A673 (cell line): ENCODE measurements around the gene CHD9. TPM values are rescaled to one million over a fixed set of nuclear protein-coding genes. Genes with fewer than 3 reads are reported as not detected.

Experiments
- BruUV-seq: library from RNA; stranded (reverse); fragments of 400-500 nt; replicated peaks from 2 replicates; lab custom pipeline; 2021; lab: Mats Ljungman, UMichigan
- CTCF ChIA-PET: fragments of 300-600 bp; sonication (Branson Sonifier 250); formaldehyde crosslinking; loops from one replicate; lab custom pipeline; 2022; ENCODE audit warnings: antibody characterized with exemption; lab: Charles Lee
- POLR2A ChIA-PET: fragments of 300-600 bp; sonication (Branson Sonifier 250); formaldehyde crosslinking; loops from one replicate; lab custom pipeline; 2022; ENCODE audit warnings: antibody characterized with exemption; ENCODE audit not compliant: low non-redundant PET; lab: Charles Lee
- DNase-seq: peaks from one replicate; pipeline ENCODE4 v3.0.0-alpha.2; 2015; ENCODE audit warnings: low spot score
- H3K27ac ChIP-seq: fragments of 200-600 bp; sonication (generic); 2 replicates; pipeline ENCODE4 v1.5.1; 2016; ENCODE audit warnings: mixed run types, low read depth, mild to moderate bottlenecking, mixed read lengths, antibody characterized with exemption, low read length; ENCODE audit not compliant: poor library complexity, severe bottlenecking
- H3K27me3 ChIP-seq: fragments of 200-600 bp; sonication (generic); replicated peaks from 2 replicates; pipeline ENCODE4 v1.6.1; 2017; ENCODE audit warnings: mixed run types, low read depth, mild to moderate bottlenecking, mixed read lengths, antibody characterized with exemption, low read length; ENCODE audit not compliant: insufficient read depth, poor library complexity
- H3K36me3 ChIP-seq: fragments of 200-600 bp; sonication (generic); 2 replicates; pipeline ENCODE4 v1.6.1; 2016; ENCODE audit warnings: mixed run types, mild to moderate bottlenecking, mixed read lengths, antibody characterized with exemption, low read length; ENCODE audit not compliant: insufficient read depth, poor library complexity, severe bottlenecking
- H3K4me1 ChIP-seq: fragments of 200-600 bp; sonication (generic); 2 replicates; pipeline ENCODE4 v1.6.1; 2017; ENCODE audit warnings: mixed run types, mild to moderate bottlenecking, mixed read lengths, antibody characterized with exemption, low read length; ENCODE audit not compliant: insufficient read depth, poor library complexity, severe bottlenecking
- H3K4me3 ChIP-seq: fragments of 200-600 bp; sonication (generic); 2 replicates; pipeline ENCODE4 v1.5.1; 2016; ENCODE audit warnings: low read depth, mixed run types, mild to moderate bottlenecking, mixed read lengths, low read length; ENCODE audit not compliant: poor library complexity, severe bottlenecking
- H3K9me3 ChIP-seq: fragments of 200-600 bp; sonication (generic); 2 replicates; pipeline ENCODE4 v1.6.1; 2016; ENCODE audit warnings: mixed run types, low read depth, mild to moderate bottlenecking, mixed read lengths, antibody characterized with exemption, low read length; ENCODE audit not compliant: poor library complexity, severe bottlenecking
- EZH2 ChIP-seq: fragments of 200-600 bp; sonication (generic); IDR thresholded peaks from 2 replicates; pipeline ENCODE4 v1.6.1; 2017; ENCODE audit warnings: borderline replicate concordance, low read depth, mild to moderate bottlenecking, mixed read lengths, antibody characterized with exemption, low read length; ENCODE audit not compliant: poor library complexity, severe bottlenecking
- intact Hi-C: fragments of 100-400 bp; cut with micrococcal nuclease; formaldehyde crosslinking; loops from one replicate; pipeline ENCODE4 v1.10.0; 2022; ENCODE audit not compliant: unreplicated experiment
- total RNA-seq: library from RNA; stranded (reverse); gene quantifications from 2 replicates; pipeline ENCODE4 v1.2.3, GENCODE V29; 2021
- TF ChIP-seq, protein P1 (sequence below): fragments of 300-800, 200-600 bp; sonication (generic); conservative IDR thresholded peaks from 2 replicates; pipeline ENCODE4 v1.5.1; 2017; ENCODE audit warnings: low read depth, mild to moderate bottlenecking, antibody characterized with exemption, low read length, moderate library complexity, mixed read lengths

Gene CHD9
- total RNA-seq, 1 experiment from 2014 or later = 76.8 TPM

DNA sequence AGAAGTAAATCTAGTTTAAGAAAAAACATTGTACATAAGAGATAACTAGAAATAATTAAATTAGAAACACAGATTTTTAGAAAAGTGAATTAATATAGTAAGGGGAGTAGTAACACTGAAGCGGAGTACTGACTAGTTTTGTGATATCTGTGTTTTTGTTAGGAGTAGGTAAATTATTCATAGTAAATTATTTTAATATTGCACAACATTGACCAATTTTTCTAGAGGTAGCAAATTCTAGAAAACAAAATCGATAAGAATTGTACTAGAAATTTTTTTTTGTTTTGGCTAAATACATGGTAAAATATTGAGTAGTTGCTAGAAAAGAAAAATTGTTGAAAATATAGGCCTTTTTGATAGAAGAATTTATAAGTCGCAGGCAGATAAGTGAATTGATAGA, 156.5 kb downstream of the CHD9 start:
- Histone ChIP-seq H3K4me3 (peak overlapping the region; percentile 56), H3K4me1 (peaks cover 54% of the 10 kb centered on the region), H3K9me3 (no peaks in the 10 kb centered on the region), H3K36me3 (no peaks in the 10 kb centered on the region), H3K27me3 (no peaks in the 10 kb centered on the region), H3K27ac (peak overlapping the region; percentile 65)
- intact Hi-C loops = no loop called here
- POLR2A ChIA-PET = no interaction called here
- CTCF ChIA-PET = no interaction called here
- no peak for DNase-seq
- no peak for TF ChIP-seq EZH2
- TF ChIP-seq, protein P1, sequence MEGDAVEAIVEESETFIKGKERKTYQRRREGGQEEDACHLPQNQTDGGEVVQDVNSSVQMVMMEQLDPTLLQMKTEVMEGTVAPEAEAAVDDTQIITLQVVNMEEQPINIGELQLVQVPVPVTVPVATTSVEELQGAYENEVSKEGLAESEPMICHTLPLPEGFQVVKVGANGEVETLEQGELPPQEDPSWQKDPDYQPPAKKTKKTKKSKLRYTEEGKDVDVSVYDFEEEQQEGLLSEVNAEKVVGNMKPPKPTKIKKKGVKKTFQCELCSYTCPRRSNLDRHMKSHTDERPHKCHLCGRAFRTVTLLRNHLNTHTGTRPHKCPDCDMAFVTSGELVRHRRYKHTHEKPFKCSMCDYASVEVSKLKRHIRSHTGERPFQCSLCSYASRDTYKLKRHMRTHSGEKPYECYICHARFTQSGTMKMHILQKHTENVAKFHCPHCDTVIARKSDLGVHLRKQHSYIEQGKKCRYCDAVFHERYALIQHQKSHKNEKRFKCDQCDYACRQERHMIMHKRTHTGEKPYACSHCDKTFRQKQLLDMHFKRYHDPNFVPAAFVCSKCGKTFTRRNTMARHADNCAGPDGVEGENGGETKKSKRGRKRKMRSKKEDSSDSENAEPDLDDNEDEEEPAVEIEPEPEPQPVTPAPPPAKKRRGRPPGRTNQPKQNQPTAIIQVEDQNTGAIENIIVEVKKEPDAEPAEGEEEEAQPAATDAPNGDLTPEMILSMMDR = no peak
- BruUV-seq = no TSS peak

DNA sequence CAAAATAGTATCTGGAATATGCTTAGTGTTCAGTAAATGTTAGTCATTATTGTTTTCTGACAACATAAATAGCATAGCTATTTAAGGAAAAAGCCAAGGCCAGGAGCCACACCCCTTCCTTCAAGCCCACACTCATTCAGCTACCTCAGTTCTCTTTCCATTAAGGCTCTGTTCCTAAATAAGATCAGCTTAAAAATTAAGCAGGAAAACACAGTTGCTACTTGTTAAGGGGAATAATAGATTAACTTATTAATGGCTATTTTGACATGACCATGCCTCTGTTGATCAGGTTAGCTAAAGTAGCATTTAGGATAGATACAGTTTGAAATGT, 158.1 kb downstream of the CHD9 start:
- Histone ChIP-seq H3K36me3 (no peaks in the 10 kb centered on the region), H3K9me3 (no peaks in the 10 kb centered on the region), H3K27me3 (no peaks in the 10 kb centered on the region), H3K4me1 (peaks cover 59% of the 10 kb centered on the region), H3K4me3 (peak overlapping the region; percentile 1), H3K27ac (no peak overlapping the region)
- DNase-seq = no peak
- ChIA-PET POLR2A (no interaction called here), CTCF (no interaction called here)
- intact Hi-C loops = no loop called here
- no TSS peak for BruUV-seq
- no peak for TF ChIP-seq EZH2
- TF ChIP-seq, protein P1 = no peak

DNA sequence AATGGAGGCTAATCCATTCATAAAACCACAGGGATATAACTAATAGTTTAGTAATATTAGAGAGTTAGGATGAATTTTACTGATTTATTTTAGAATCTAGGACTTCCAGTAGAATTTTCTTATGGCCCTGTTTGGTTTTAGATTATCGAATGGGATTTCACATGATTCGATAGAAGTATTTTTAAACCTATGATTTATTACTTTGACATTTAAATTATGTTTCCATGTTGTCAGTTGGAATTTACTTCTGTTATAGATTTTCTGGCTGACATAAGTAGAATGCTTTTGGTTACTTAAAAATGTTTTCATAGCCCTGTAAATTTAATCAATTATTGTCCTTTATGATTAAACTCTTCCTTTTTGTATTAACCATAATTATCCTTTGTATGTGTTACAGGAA, 158.8 kb downstream of the CHD9 start:
- POLR2A ChIA-PET = no interaction called here
- no peak overlapping the region for H3K4me3 ChIP-seq
- intact Hi-C loops = no loop called here
- CTCF ChIA-PET = no interaction called here
- H3K36me3 ChIP-seq = no peaks in the 10 kb centered on the region
- H3K4me1 ChIP-seq = peaks cover 65% of the 10 kb centered on the region
- BruUV-seq = no TSS peak
- H3K27me3 ChIP-seq = no peaks in the 10 kb centered on the region
- no peak for DNase-seq
- TF ChIP-seq, protein P1 = no peak
- no peak for TF ChIP-seq EZH2
- no peaks in the 10 kb centered on the region for H3K9me3 ChIP-seq
- H3K27ac ChIP-seq = no peak overlapping the region
